Stomach (tissue), 9 donors: ENCODE results near the gene MAP3K12. TPM values are rescaled to one million over a fixed set of nuclear protein-coding genes. Genes with fewer than 3 reads are reported as not detected.
"Not testable (repeated sequence)": the region's sequence is repeated elsewhere in the genome, so short reads cannot be mapped to it uniquely, and the experiment has no call there.

Experiments
- DNase-seq, 2 donors: peaks; one replicate each; pipeline versions ENCODE4 v3.0.0 to v3.0.0-alpha.2; 2013 to 2019
- H3K27ac ChIP-seq, 5 donors: fragments of 200-600 bp in 4 of 5; sonication (generic) in 4 of 5; one replicate each; pipeline ENCODE4 v1.5.1; 2013 to 2019; ENCODE audit warnings: mild to moderate bottlenecking in 1 of 5, moderate library complexity in 1 of 5
- H3K27me3 ChIP-seq, 3 donors: fragments of 200-600 bp; sonication (generic); one replicate each; pipeline ENCODE4 v1.5.1; 2017 to 2019; ENCODE audit warnings: mixed run types in 1 of 3
- H3K36me3 ChIP-seq, 4 donors: fragments of 200-600 bp; sonication (generic); 1 replicate in 3 of 4; 2 replicates in 1 of 4; pipeline ENCODE4 v1.5.1; 2016 to 2019
- H3K4me1 ChIP-seq, 4 donors: fragments of 200-600 bp; sonication (generic); one replicate each; pipeline ENCODE4 v1.5.1; 2016 to 2019
- H3K4me3 ChIP-seq, 4 donors: fragments of 200-600 bp; sonication (generic) in 3 of 4; one replicate each; pipeline ENCODE4 v1.5.1; 2016 to 2019; ENCODE audit warnings: mild to moderate bottlenecking in 1 of 4
- H3K9me3 ChIP-seq, 4 donors: fragments of 200-600 bp; sonication (generic); one replicate each; pipeline ENCODE4 v1.5.1; 2016 to 2019
- EP300 ChIP-seq: sonication (generic); formaldehyde crosslinking; IDR thresholded peaks from one replicate; pipeline ENCODE4 v1.6.1; 2017; ENCODE audit warnings: antibody characterized with exemption
- POLR2A ChIP-seq, 4 donors: fragments of 450-650 bp; IDR thresholded peaks; one replicate each; pipeline ENCODE4 v1.6.1; 2016; ENCODE audit warnings: antibody characterized with exemption in 4 of 4, control low read depth in 2 of 4, mild to moderate bottlenecking in 1 of 4, moderate library complexity in 1 of 4
- POLR2AphosphoS5 ChIP-seq, 3 donors: sonication (generic); formaldehyde crosslinking; IDR thresholded peaks; one replicate each; pipeline ENCODE4 v1.6.1; 2016; ENCODE audit warnings: antibody characterized with exemption in 3 of 3
- whole genome bisulfite sequencing, 5 donors: extraction: QIAGEN DNeasy Blood & Tissue Kit in 3 of 5; methylation state at CpG; one replicate each; pipeline versions ENCODE4 v1.1.5 to v1.1.7; 2013 to 2018; 5-methylcytosine and 5-hydroxymethylcytosine counted together
- intact Hi-C: fragments of 100-400 bp; cut with DNase I; formaldehyde crosslinking; loops from one replicate; pipeline ENCODE4 v1.15.1; 2023; ENCODE audit warnings: low total_unique reads
- polyA plus RNA-seq, 3 donors: library from polyadenylated mRNA; stranded (reverse); fragments of 200-250 nt; gene quantifications; one replicate each; pipeline ENCODE4 v1.2.3, GENCODE V29; 2013
- total RNA-seq, 5 donors: library from RNA; depleted of rRNA; stranded (reverse); fragments of >200 nt; gene quantifications; one replicate each; pipeline versions ENCODE4 v1.1.0 to v1.2.3, GENCODE V29; 2014 to 2016
- TF ChIP-seq, protein P1 (sequence below), 7 experiments: fragments of 450-650 bp in 4 of 7; fragments of 200-600 bp in 3 of 7; sonication (generic) in 3 of 7; IDR thresholded peaks; one replicate each; pipeline ENCODE4 v1.5.1; 2016 to 2019; ENCODE audit warnings: antibody characterized with exemption in 7 of 7, control low read depth in 2 of 7, mild to moderate bottlenecking in 1 of 7
- donor health status: healthy with polysubstance abuse.
- donor health status: Bipolar disorder and iron deficiency.
- donor health status: healthy.

Gene MAP3K12
- total and polyA plus RNA-seq, 8 donors = 5.4 to 279 (median 13.4) TPM

GRCh38 chr12:53443955-53444354 is 55.3 kb downstream of the MAP3K12 start:
- Histone ChIP-seq H3K27me3 (no peaks in the 10 kb centered on the region), H3K36me3 (peaks cover 14 to 54% (median 53%) of the 10 kb centered on the region in 4 donors), H3K27ac (peak overlapping the region; percentile 61 to 96 (median 92)), H3K9me3 (no peaks in the 10 kb centered on the region), H3K4me1 (peaks cover 27 to 49% (median 42%) of the 10 kb centered on the region in 4 donors), H3K4me3 (peak overlapping the region in 2 of 4 donors; percentile 69 to 77)
- DNase-seq = peak; percentile 49 to 67
- whole genome bisulfite sequencing, 5 donors = 35 to 65% (median 52%) methylated on average over 4 of the region's 4 CpGs
- TF ChIP-seq POLR2AphosphoS5 (IDR thresholded peaks at IDR 0.05) (peak in 2 of 3 donors; percentile 57 to 68), POLR2A (IDR thresholded peaks at IDR 0.05) (no peak)
- intact Hi-C loops = no loop called here

DNA sequence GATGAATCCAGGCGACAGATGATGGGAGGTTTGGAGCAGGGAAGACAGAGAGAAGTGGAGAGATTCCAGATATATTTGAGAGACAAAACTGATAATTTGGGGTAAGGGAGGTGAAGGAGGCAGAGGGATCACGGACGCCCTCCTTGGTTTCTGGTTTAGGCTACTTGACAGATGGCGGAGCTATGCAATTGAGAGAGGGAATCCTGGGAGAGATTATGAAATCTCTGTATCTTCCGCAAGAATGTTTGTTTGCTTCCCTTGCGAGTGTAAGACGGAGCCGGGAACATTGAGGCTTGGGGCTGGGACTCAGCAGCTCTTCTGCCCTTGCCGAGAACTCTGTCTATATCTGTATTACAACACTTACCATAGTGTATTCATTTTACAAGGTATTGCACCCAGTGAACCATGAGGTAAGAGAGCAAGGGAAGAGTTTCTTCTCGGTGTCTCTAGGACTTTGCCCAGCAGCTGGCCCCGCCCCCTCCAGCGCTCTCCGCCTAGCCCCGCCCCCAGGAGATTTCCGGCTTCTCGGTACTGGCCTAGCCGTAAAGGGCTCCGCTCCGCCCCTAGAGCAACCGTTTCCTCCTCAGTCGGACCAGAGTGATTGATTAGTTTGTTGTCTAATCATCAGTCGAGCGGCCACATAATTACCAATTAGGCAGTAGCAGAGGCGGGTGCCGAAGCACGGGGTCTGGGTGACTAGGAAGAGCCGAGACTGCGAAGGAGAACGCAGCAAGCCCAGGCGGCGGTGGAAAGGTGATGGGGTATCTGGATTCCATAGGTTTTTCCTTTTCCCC is 58.0 kb downstream of the MAP3K12 start, which contains the start of gene PRR13:
PRR13 (plus strand) TSS at position 695 of the 794 bp plus-strand sequence. CDS start 981 bp downstream, outside the sequence.
- intact Hi-C loops = no loop called here
- DNase-seq = peak; percentile 99 to 100
- 1 to 2% (median 1%) methylated on average over 30 to 31 of the region's 31 CpGs for WGBS, 5 donors
- no peaks in the 10 kb centered on the region for H3K9me3 ChIP-seq
- peaks cover 6 to 27% (median 26%) of the 10 kb centered on the region in 4 donors for H3K36me3 ChIP-seq
- H3K4me3 ChIP-seq = peak within 1 kb of the TSS; percentile 65 to 77 (median 68)
- peak within 1 kb of the TSS; percentile 89 to 96 (median 92) for H3K27ac ChIP-seq
- TF ChIP-seq EP300 (no peak), POLR2AphosphoS5 (IDR thresholded peaks at IDR 0.05) (peak; percentile 97 to 99 (median 99)), POLR2A (IDR thresholded peaks at IDR 0.05) (peak in 2 of 4 donors; percentile 92 to 96)
- TF ChIP-seq, protein P1, sequence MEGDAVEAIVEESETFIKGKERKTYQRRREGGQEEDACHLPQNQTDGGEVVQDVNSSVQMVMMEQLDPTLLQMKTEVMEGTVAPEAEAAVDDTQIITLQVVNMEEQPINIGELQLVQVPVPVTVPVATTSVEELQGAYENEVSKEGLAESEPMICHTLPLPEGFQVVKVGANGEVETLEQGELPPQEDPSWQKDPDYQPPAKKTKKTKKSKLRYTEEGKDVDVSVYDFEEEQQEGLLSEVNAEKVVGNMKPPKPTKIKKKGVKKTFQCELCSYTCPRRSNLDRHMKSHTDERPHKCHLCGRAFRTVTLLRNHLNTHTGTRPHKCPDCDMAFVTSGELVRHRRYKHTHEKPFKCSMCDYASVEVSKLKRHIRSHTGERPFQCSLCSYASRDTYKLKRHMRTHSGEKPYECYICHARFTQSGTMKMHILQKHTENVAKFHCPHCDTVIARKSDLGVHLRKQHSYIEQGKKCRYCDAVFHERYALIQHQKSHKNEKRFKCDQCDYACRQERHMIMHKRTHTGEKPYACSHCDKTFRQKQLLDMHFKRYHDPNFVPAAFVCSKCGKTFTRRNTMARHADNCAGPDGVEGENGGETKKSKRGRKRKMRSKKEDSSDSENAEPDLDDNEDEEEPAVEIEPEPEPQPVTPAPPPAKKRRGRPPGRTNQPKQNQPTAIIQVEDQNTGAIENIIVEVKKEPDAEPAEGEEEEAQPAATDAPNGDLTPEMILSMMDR (IDR thresholded peaks at IDR 0.05) = peak in 1 of 7 experiments; percentile 9
- no peaks in the 10 kb centered on the region for H3K27me3 ChIP-seq
- H3K4me1 ChIP-seq = peaks cover 27 to 49% (median 42%) of the 10 kb centered on the region in 4 donors

DNA sequence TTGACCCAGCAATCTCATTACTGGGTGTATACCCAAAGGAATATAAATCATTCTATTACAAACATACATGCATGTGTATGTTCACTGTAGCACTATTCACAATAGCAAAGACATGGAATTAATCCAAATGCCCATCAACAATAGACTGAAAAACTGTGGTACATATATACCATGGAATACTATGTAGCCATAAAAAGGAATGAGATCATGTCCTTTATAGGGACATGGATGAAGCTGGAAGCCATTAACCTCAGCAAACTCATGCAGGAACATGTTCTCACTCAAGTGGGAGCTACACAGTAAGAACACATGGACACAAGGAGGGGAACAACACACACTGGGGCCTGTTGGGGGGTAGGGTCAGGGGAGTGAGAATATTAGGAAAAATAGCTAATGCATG is 59.7 kb downstream of the MAP3K12 start:
- H3K27me3 ChIP-seq, H3K27ac ChIP-seq, DNase-seq, intact Hi-C loops, H3K9me3 ChIP-seq, H3K4me3 ChIP-seq: not testable (repeated sequence)
- Histone ChIP-seq H3K36me3 (peaks cover 0 to 10% (median 10%) of the 10 kb centered on the region in 4 donors), H3K4me1 (peaks cover 13 to 34% (median 28%) of the 10 kb centered on the region in 4 donors)

DNA sequence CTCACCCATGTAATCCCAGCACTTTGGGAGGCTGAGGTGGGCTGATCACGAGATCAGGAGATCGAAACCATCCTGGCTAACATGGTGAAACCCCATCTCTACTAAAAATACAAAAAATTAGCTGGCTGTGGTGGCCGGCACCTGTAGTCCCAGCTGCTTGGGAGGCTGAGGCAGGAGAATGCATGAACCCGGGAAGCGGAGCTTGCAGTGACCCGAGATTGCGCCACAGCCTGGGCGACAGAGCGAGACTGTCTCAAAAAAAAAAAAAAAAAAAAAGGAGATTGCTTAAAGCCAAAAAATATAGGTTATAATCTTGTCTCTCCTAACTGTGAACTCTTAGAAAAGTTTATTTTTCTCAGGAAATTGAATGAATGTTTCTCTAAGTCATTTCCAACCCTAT is 63.9 kb downstream of the MAP3K12 start:
- H3K4me1 ChIP-seq, H3K4me3 ChIP-seq, H3K36me3 ChIP-seq, H3K27me3 ChIP-seq, intact Hi-C loops, H3K27ac ChIP-seq, H3K9me3 ChIP-seq: not testable (repeated sequence)
- WGBS, 5 donors = 92 to 97% (median 93%) methylated on average over 9 of the region's 9 CpGs
- DNase-seq = peak in 1 of 2 donors; percentile 23

GRCh38 chr12:53431187-53431586 is 68.1 kb downstream of the MAP3K12 start:
- WGBS, 5 donors = 70 to 86% (median 80%) methylated on average over 7 of the region's 7 CpGs
- TF ChIP-seq EP300 = no peak
- no peak for TF ChIP-seq POLR2A (IDR thresholded peaks at IDR 0.05)
- TF ChIP-seq, protein P1 (IDR thresholded peaks at IDR 0.05) = no peak
- no peak for TF ChIP-seq POLR2AphosphoS5 (IDR thresholded peaks at IDR 0.05)
- intact Hi-C loops = no loop called here

DNA sequence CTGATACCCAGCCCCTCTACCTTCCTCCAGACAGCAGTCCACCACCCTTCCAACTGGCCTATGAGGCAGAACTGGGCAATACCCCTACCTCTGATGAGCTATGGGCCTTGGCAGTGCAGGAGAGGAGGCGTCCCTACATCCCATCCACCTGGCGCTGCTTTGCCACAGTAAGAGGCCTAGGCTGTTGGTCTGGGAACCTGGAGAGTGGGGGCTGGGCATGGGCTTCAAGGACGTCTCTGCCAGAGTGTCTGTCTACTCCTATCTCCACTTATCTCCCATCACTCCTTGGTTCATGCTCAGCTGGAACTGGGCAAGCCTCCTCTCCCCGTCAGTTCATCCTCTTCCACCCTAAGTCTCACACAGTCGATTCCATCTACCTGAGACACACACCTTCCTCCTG is 69.1 kb downstream of the MAP3K12 start:
- Histone ChIP-seq H3K27me3 (no peaks in the 10 kb centered on the region), H3K36me3 (no peaks in the 10 kb centered on the region), H3K27ac (no peak overlapping the region), H3K4me3 (no peak overlapping the region), H3K9me3 (no peaks in the 10 kb centered on the region), H3K4me1 (no peaks in the 10 kb centered on the region)
- intact Hi-C loops = no loop called here
- TF ChIP-seq EP300 (no peak), POLR2A (IDR thresholded peaks at IDR 0.05) (no peak), POLR2AphosphoS5 (IDR thresholded peaks at IDR 0.05) (no peak)
- TF ChIP-seq, protein P1 (IDR thresholded peaks at IDR 0.05) = no peak
- no peak for DNase-seq
- 83 to 92% (median 90%) methylated on average over 3 to 5 of the region's 5 CpGs for WGBS, 5 donors

More at GRCh38 chr12:53431187-53431586, 68.1 kb downstream of the MAP3K12 start:
- Histone ChIP-seq H3K27ac (no peak overlapping the region), H3K4me3 (no peak overlapping the region), H3K36me3 (no peaks in the 10 kb centered on the region), H3K27me3 (no peaks in the 10 kb centered on the region), H3K4me1 (no peaks in the 10 kb centered on the region), H3K9me3 (no peaks in the 10 kb centered on the region)
- DNase-seq = no peak
